Measurements from ENCODE around the gene TTLL11.
"Not testable (repeated sequence)": the region's sequence is repeated elsewhere in the genome, so short reads cannot be mapped to it uniquely, and the experiment has no call there.

- TF ChIP-seq, protein P1, sequence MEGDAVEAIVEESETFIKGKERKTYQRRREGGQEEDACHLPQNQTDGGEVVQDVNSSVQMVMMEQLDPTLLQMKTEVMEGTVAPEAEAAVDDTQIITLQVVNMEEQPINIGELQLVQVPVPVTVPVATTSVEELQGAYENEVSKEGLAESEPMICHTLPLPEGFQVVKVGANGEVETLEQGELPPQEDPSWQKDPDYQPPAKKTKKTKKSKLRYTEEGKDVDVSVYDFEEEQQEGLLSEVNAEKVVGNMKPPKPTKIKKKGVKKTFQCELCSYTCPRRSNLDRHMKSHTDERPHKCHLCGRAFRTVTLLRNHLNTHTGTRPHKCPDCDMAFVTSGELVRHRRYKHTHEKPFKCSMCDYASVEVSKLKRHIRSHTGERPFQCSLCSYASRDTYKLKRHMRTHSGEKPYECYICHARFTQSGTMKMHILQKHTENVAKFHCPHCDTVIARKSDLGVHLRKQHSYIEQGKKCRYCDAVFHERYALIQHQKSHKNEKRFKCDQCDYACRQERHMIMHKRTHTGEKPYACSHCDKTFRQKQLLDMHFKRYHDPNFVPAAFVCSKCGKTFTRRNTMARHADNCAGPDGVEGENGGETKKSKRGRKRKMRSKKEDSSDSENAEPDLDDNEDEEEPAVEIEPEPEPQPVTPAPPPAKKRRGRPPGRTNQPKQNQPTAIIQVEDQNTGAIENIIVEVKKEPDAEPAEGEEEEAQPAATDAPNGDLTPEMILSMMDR (conservative IDR thresholded peaks at IDR 0.05; ENCODE audit: low read length): not testable (repeated sequence)
- not testable (repeated sequence) for TF ChIP-seq EZH2phosphoT487 (IDR thresholded peaks at IDR 0.05; ENCODE audit: borderline replicate concordance, low read depth, low read length)
Observed at GRCh38 chr9:121794334-121794733, 298.8 kb downstream of the TTLL11 start.
